OCI-LY7 (cell line): ENCODE data around the gene PCCA.

Source experiments
- EZH2phosphoT487 ChIP-seq: fragments of 200-600 bp; sonication (generic); IDR thresholded peaks from 2 replicates; pipeline ENCODE4 v1.6.1; 2018; ENCODE audit warnings: low read depth, borderline replicate concordance, mild to moderate bottlenecking, mixed run types, antibody characterized with exemption, low read length, moderate library complexity, mixed read lengths
- TF ChIP-seq, protein P1 (sequence below): fragments of 200-600 bp; sonication (generic); conservative IDR thresholded peaks from 2 replicates; pipeline ENCODE4 v1.5.1; 2014; ENCODE audit warnings: mild to moderate bottlenecking, antibody characterized with exemption, low read length, moderate library complexity, mixed read lengths

DNA sequence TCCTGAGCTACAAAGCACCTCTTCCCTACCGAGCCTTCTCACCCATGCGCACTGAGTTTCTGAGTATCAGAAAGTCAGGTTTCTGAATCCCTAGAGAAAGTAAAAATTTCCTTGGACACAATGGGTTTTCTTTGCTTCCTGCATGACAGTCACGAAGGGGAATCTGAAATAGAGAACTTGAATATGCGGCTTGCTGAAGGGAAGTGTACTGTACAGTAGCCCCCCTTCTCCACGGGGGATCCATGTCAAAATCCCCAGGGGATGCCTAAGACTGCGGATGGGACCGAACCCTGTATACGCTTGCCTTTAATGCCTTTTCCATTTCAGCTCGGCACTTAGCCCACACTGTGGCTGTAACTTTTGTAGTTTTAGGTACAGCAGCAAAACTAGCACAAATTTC, 391.8 kb downstream of the PCCA start:
- TF ChIP-seq, protein P1, sequence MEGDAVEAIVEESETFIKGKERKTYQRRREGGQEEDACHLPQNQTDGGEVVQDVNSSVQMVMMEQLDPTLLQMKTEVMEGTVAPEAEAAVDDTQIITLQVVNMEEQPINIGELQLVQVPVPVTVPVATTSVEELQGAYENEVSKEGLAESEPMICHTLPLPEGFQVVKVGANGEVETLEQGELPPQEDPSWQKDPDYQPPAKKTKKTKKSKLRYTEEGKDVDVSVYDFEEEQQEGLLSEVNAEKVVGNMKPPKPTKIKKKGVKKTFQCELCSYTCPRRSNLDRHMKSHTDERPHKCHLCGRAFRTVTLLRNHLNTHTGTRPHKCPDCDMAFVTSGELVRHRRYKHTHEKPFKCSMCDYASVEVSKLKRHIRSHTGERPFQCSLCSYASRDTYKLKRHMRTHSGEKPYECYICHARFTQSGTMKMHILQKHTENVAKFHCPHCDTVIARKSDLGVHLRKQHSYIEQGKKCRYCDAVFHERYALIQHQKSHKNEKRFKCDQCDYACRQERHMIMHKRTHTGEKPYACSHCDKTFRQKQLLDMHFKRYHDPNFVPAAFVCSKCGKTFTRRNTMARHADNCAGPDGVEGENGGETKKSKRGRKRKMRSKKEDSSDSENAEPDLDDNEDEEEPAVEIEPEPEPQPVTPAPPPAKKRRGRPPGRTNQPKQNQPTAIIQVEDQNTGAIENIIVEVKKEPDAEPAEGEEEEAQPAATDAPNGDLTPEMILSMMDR = no peak
- TF ChIP-seq EZH2phosphoT487 = no peak
